Endothelial cell of umbilical vein (primary cell): Measurements from ENCODE around the gene CPVL. TPM values are rescaled to one million over a fixed set of nuclear protein-coding genes. Genes with fewer than 3 reads are reported as not detected.
A peak's percentile ranks its signal among the peaks of the same experiment; 100 is the strongest.
"Not testable (repeated sequence)": the region's sequence is repeated elsewhere in the genome, so short reads cannot be mapped to it uniquely, and the experiment has no call there.

Experiments used
- BruUV-seq: library from RNA; stranded (reverse); fragments of 400-500 nt; replicated peaks from 2 replicates; lab custom pipeline; 2021; lab: Mats Ljungman, UMichigan
- CTCF ChIA-PET: fragments of 300-600, 350-600 bp; sonication (Branson Sonifier 250); formaldehyde crosslinking; loops from one replicate; lab custom pipeline; 2021; ENCODE audit warnings: antibody characterized with exemption, inconsistent platforms; lab: Charles Lee
- POLR2A ChIA-PET: fragments of 300-600, 350-600 bp; sonication (Branson Sonifier 250); formaldehyde crosslinking; loops from one replicate; lab custom pipeline; 2021; ENCODE audit warnings: antibody characterized with exemption, inconsistent platforms; lab: Charles Lee
- DNase-seq: peaks from one replicate; pipeline ENCODE4 v3.0.0-alpha.2; 2011; ENCODE audit warnings: low read depth, low spot score
- FAIRE-seq: peaks from 2 replicates; lab custom pipeline; 2011; peaks lifted over from hg19 to GRCh38; lab: Jason Lieb, UNC
- H2AFZ ChIP-seq: 2 replicates; pipeline ENCODE4 v1.6.0; 2012; ENCODE audit warnings: low read depth, low read length, control low read depth, inconsistent platforms
- H3K27ac ChIP-seq: 2 replicates; pipeline ENCODE4 v1.5.1; 2011; ENCODE audit warnings: low read depth, mild to moderate bottlenecking, control low read depth, low read length, moderate library complexity; ENCODE audit not compliant: insufficient read depth
- H3K27me3 ChIP-seq, 2 experiments: 2 replicates each; pipeline versions ENCODE4 v1.6.0 to v1.6.1; 2011; ENCODE audit warnings: low read length in 2 of 2, mixed read lengths in 1 of 2; ENCODE audit not compliant: control insufficient read depth in 2 of 2, insufficient read depth in 2 of 2
- H3K36me3 ChIP-seq, 2 experiments: 2 replicates in 1 of 2; 3 replicates in 1 of 2; pipeline ENCODE4 v1.5.1; 2011; ENCODE audit warnings: low read length in 2 of 2, mild to moderate bottlenecking in 1 of 2, moderate library complexity in 1 of 2; ENCODE audit not compliant: control insufficient read depth in 2 of 2, insufficient read depth in 2 of 2; ENCODE audit errors: extremely low read depth in 1 of 2
- H3K4me1 ChIP-seq: 3 replicates; pipeline ENCODE4 v1.5.1; 2011; ENCODE audit warnings: mild to moderate bottlenecking, low read length; ENCODE audit not compliant: control insufficient read depth, insufficient read depth; ENCODE audit errors: extremely low read depth
- H3K4me2 ChIP-seq: 2 replicates; pipeline ENCODE4 v1.6.1; 2011; ENCODE audit warnings: low read length, control low read depth, mixed read lengths; ENCODE audit not compliant: insufficient read depth
- H3K4me3 ChIP-seq, 3 experiments: fragments of 200-600 bp in 1 of 3; sonication (generic), shearing (Covaris generic) in 1 of 3; replicated peaks in 1 of 3; 2 replicates each; pipeline ENCODE4 v1.5.1; 2011 to 2016; ENCODE audit warnings: control low read depth in 3 of 3, low read length in 3 of 3, mild to moderate bottlenecking in 2 of 3, inconsistent platforms in 1 of 3, low read depth in 1 of 3, moderate library complexity in 1 of 3; ENCODE audit not compliant: insufficient read depth in 1 of 3
- H3K79me2 ChIP-seq: 2 replicates; pipeline ENCODE4 v1.6.0; 2012; ENCODE audit warnings: low read length, inconsistent platforms; ENCODE audit not compliant: control insufficient read depth, insufficient read depth
- H3K9ac ChIP-seq: replicated peaks from 2 replicates; pipeline ENCODE3; 2011; ENCODE audit warnings: low read length, control low read depth; ENCODE audit not compliant: insufficient read depth; ENCODE audit errors: extremely low read depth
- H3K9me1 ChIP-seq: replicated peaks from 3 replicates; pipeline ENCODE4 v1.6.0; 2011; ENCODE audit warnings: mild to moderate bottlenecking, low read length; ENCODE audit not compliant: control insufficient read depth, insufficient read depth; ENCODE audit errors: extremely low read depth
- H3K9me3 ChIP-seq: replicated peaks from 2 replicates; pipeline ENCODE4 v1.5.1; 2012; ENCODE audit warnings: low read length, inconsistent platforms; ENCODE audit not compliant: control insufficient read depth, insufficient read depth
- H4K20me1 ChIP-seq: replicated peaks from 2 replicates; pipeline ENCODE3; 2011; ENCODE audit warnings: mild to moderate bottlenecking, low read length; ENCODE audit not compliant: control insufficient read depth, insufficient read depth; ENCODE audit errors: extremely low read depth
- JUN ChIP-seq: IDR thresholded peaks from 2 replicates; pipeline ENCODE4 v1.6.1; 2011; ENCODE audit warnings: borderline replicate concordance, low read depth; ENCODE audit not compliant: insufficient read length, insufficient read depth
- MAX ChIP-seq: IDR thresholded peaks from 2 replicates; pipeline ENCODE4 v1.6.1; 2011; ENCODE audit not compliant: insufficient read depth, insufficient read length
- dilution Hi-C: fragments of 300-500 bp; cut with MboI; formaldehyde crosslinking; loops from one replicate; pipeline ENCODE4 v1.15.0; 2019; ENCODE audit warnings: low sequenced_read_pairs; ENCODE audit not compliant: extremely low pct_ligation_motif_present
- intact Hi-C: fragments of 100-400 bp; cut with micrococcal nuclease; formaldehyde crosslinking; loops from one replicate; pipeline ENCODE4 v1.10.0; 2022
- polyA plus RNA-seq, 4 experiments: library from polyadenylated mRNA; depleted of rRNA in 3 of 4; stranded (reverse) in 3 of 4; unstranded in 1 of 4; fragments of >200 nt; gene quantifications; 2 replicates each; pipeline versions ENCODE4 v1.2.1 to v1.2.3, GENCODE V29; 2011 to 2012; ENCODE audit warnings: missing spikeins in 1 of 4
- total RNA-seq: library from RNA; stranded (reverse); gene quantifications from 2 replicates; pipeline ENCODE4 v1.2.3, GENCODE V29; 2021

The CPVL gene
- total and polyA plus RNA-seq, 2 donors (not counting 3 experiments of a cell fraction or from before 2014, with no cell fraction given): 0.14 TPM; not detected in 1

DNA sequence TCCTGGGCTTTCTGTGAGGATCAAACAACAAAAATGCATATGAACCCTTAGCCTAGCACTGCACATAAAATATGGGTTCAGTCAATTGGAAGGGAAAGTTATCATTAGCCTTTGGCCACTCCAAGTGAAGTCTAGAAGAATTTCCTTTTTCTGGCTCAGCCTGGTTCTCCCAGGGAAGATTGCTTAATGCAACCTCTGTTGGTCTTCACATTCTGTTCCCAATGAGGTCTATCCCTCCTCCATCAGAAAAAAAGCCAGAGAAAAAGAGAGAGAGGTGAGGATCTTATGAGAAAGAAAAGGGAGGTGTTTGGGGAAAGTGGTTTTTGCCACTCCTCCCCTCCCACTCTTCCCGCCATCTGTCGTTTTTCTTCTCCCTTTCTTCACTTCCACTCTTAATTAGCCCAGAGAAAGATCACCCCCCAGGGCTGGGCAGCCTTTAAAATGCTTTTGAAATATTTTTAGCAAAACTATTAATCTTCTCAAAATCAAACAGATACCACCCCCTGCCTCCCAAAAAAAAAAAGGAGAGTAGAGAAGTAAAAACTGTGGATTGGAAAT lies 31.1 kb downstream of the CPVL start:
- intact Hi-C loops: loop anchor here (2.0 to 10.0 kb wide), 4 partner anchors 62 to 450 kb away; partner anchors contain the start of genes CHN2 and PRR15

DNA sequence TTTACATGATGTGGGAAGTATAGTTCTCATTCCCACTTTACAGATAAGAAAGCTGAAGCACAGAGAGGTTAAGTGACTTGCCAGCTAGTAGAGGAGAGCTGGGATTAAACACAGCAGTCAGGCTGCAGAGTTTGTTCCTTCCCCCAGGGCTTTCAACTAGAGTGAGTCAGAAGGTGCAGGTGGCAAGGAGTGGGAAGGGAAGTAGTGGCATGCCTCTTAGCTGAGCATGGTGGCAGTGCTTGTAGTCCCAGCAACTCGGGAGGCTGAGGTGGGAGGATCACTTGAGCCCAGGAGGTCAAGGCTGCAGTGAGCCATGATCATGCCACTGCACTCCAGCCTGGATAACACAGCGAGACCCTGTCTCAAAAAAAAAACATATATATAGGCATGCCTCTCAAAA lies 32.1 kb downstream of the CPVL start:
- H3K4me3 ChIP-seq, H3K79me2 ChIP-seq, POLR2A ChIA-PET, H3K27ac ChIP-seq, H3K9ac ChIP-seq, H3K9me1 ChIP-seq, H4K20me1 ChIP-seq, H3K4me2 ChIP-seq, DNase-seq, dilution Hi-C loops, H3K36me3 ChIP-seq, H2AFZ ChIP-seq, H3K9me3 ChIP-seq, BruUV-seq: not testable (repeated sequence)
- Histone ChIP-seq H3K4me1 (peaks cover 16% of the 10 kb centered on the region), H3K27me3 (peaks cover 3 to 13% of the 10 kb centered on the region in 2 experiments)
- FAIRE-seq: peak; percentile 76
- CTCF ChIA-PET: interaction anchor here (0.6 to 38.9 kb wide), 11 partner anchors 39 to 295 kb away, joined by 3 to 1408 read pairs (median 8); no protein-coding TSS in a partner anchor
- intact Hi-C loops: loop anchor here (2.0 to 10.0 kb wide), 2 partner anchors 81 to 451 kb away; partner anchors contain the start of genes CHN2 and PRR15

More for the DNA sequence above, 31.1 kb downstream of the CPVL start:
- TF ChIP-seq MAX (no peak), JUN (no peak)
- Histone ChIP-seq H3K9me3 (no peaks in the 10 kb centered on the region), H3K9me1 (no peaks in the 10 kb centered on the region), H4K20me1 (no peaks in the 10 kb centered on the region), H3K4me3 (no peak overlapping the region), H2AFZ (no peak overlapping the region), H3K79me2 (no peaks in the 10 kb centered on the region), H3K4me2 (no peak overlapping the region), H3K9ac (no peak overlapping the region), H3K4me1 (peaks cover 16% of the 10 kb centered on the region), H3K27me3 (peaks cover 0 to 4% of the 10 kb centered on the region in 2 experiments), H3K27ac (no peak overlapping the region), H3K36me3 (no peaks in the 10 kb centered on the region)
- dilution Hi-C loops: no loop called here
- POLR2A ChIA-PET: no interaction called here
- CTCF ChIA-PET: interaction anchor here (1.4 to 38.9 kb wide), 5 partner anchors 15 to 294 kb away, joined by 4 to 1408 read pairs (median 8); no protein-coding TSS in a partner anchor
- DNase-seq (no peak), FAIRE-seq (no peak)
- no TSS peak for BruUV-seq
